Stimulated activated CD4-positive, alpha-beta T cell treated with anti-CD3 and anti-CD28 coated beads, Interleukin-4, amount 100 ng/mL, for 4 hours (primary cell): ENCODE results near the gene ZBTB22.
"Not testable (repeated sequence)": the region's sequence is repeated elsewhere in the genome, so short reads cannot be mapped to it uniquely, and the experiment has no call there.

Experiments used
- DNase-seq, 2 experiments: peaks; one replicate each; pipeline ENCODE4 v3.0.0-alpha.2; 2020

The ZBTB22 gene

GRCh38 chr6:33298773-33299236 is 18.7 kb downstream of the ZBTB22 start, which contains the start of gene RGL2:
Gene RGL2, minus strand, starts transcription at chr6:33298942. Its CDS starts 332 bp downstream, at chr6:33298610.
- DNase-seq = peak; percentile 57 to 58

- peak in 1 of 2 experiments; percentile 49 for DNase-seq
Observed at GRCh38 chr6:33297956-33298772, 19.4 kb downstream of the ZBTB22 start.

- DNase-seq = no peak
Observed at GRCh38 chr6:33297406-33297955, 20.1 kb downstream of the ZBTB22 start.

GRCh38 chr6:33296797-33297405 is 20.6 kb downstream of the ZBTB22 start:
- DNase-seq = no peak

GRCh38 chr6:33295621-33296369 is 21.7 kb downstream of the ZBTB22 start:
- no peak for DNase-seq

GRCh38 chr6:33294086-33294823 is 23.3 kb downstream of the ZBTB22 start:
- no peak for DNase-seq

GRCh38 chr6:33292996-33293682 is 24.4 kb downstream of the ZBTB22 start:
- DNase-seq = no peak

- DNase-seq = no peak
Observed at GRCh38 chr6:33290459-33290858, 27.1 kb downstream of the ZBTB22 start.

- DNase-seq = no peak
Observed at GRCh38 chr6:33289784-33290315, 27.7 kb downstream of the ZBTB22 start.

- peak; percentile 61 to 84 for DNase-seq
Observed at GRCh38 chr6:33288921-33289783, 28.4 kb downstream of the ZBTB22 start, which contains the start of the genes PFDN6 and WDR46. Gene PFDN6, plus strand, starts transcription at chr6:33289601. Its CDS starts 256 bp downstream, at chr6:33289857. Gene WDR46, minus strand, starts transcription at chr6:33289239. Its CDS starts 69 bp downstream, at chr6:33289170.

GRCh38 chr6:33288141-33288920 is 29.2 kb downstream of the ZBTB22 start:
- DNase-seq = no peak

- DNase-seq = no peak
Observed at GRCh38 chr6:33286946-33287914, 30.3 kb downstream of the ZBTB22 start.

GRCh38 chr6:33285214-33285613 is 32.3 kb downstream of the ZBTB22 start:
- DNase-seq = not testable (repeated sequence)

- DNase-seq = no peak
Observed at GRCh38 chr6:33280539-33280938, 37.0 kb downstream of the ZBTB22 start.

- no peak for DNase-seq
Observed at GRCh38 chr6:33279971-33280511, 37.5 kb downstream of the ZBTB22 start.

- DNase-seq = no peak
Observed at GRCh38 chr6:33279257-33279695, 38.3 kb downstream of the ZBTB22 start.

- DNase-seq = no peak
Observed at GRCh38 chr6:33278810-33279209, 38.7 kb downstream of the ZBTB22 start.

- no peak for DNase-seq
Observed at GRCh38 chr6:33278392-33278741, 39.2 kb downstream of the ZBTB22 start.
